ENCODE data around the gene IFT57. TPM values are rescaled to one million over a fixed set of nuclear protein-coding genes. Genes with fewer than 3 reads are reported as not detected.
"Not testable (repeated sequence)": the region's sequence is repeated elsewhere in the genome, so short reads cannot be mapped to it uniquely, and the experiment has no call there.

The IFT57 gene
- total RNA-seq (10 to 100 TPM; 15.4 to 29.5 (median 21.0) TPM), polyA plus RNA-seq (10 to 100 TPM in 1 of 2 donors, 1 to 10 TPM in 1; 5.9 to 19.8 TPM)
- long read RNA-seq, donor 1, transcript IFT57-201 (11 exons, 3,203 nt), result major isoform, 28 of 31 reads
- long read RNA-seq, donor 1, partial matches to known transcripts, result 2 of 31 reads
- long read RNA-seq, donor 1, other reads (novel, unspliced or antisense), result 1 of 31 reads
- long read RNA-seq, donor 2, transcript IFT57-201 (11 exons, 3,203 nt), result major isoform, 23 of 26 reads
- long read RNA-seq, donor 2, partial matches to known transcripts, result 2 of 26 reads
- long read RNA-seq, donor 2, other reads (novel, unspliced or antisense), result 1 of 26 reads
- long read RNA-seq, donor 3, transcript IFT57-201 (11 exons, 3,203 nt), result major isoform, 50 of 60 reads
- long read RNA-seq, donor 3, partial matches to known transcripts, result 10 of 60 reads
- long read RNA-seq, donor 3, other reads (novel, unspliced or antisense), result 0 of 60 reads

DNA sequence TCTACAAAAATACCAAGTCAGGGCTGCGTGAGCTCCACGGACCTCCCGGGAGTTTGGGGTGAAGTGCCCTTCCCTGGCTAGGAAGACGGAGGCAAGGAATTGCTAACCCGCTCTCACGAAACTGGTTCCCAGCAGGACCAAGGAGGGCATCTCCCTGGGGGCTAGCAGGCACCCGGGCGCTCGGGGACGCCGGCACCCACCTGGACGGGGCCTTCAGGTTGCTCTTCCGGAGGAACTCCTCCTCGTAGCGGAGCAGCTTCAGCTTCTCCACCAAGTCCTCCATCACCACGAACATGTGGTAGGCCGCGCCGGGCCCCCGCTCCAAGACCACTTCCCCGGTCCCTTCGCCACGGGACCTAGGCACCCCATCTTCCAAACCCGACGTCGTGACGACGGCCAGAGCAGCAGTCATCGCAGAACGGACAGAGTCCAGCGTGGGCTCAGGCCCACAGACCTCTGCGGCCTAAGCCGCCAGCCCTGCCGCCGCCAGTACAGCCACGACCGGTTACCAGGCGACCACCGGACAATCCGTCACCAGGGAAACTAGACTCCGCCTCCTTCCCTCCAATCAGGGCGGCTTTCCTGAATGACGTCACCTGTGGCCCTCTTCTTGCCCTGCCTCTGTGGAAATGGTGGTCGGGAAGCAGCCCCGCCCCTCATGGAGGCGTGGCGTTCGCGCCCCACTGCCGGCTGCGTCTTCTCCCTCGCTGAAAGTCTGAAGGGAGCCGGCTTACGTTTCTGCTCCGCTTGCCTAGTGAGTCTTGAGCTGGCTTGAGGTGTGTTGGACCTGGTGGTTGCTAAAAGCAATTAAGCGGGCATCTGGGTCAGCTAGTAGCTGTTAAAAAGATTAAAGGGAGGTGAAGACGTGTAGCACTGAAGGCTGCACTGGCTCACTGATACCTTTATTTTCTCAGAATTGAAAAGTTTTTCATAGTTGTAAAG lies at the start of gene IFT57:
IFT57 (minus strand) TSS at position 514 of the 942 bp plus-strand sequence; CDS start at position 412, 102 bp downstream.
- intact Hi-C loops (cut with DNase I), result loop anchor here in 7 of 10 donors (2.0 to 10.0 kb wide), 8 partner anchors 127 to 297 kb away; partner anchors contain the start of gene CD47 (in 5 of the 7)
- no peaks in the 10 kb centered on the region for H3K27me3 ChIP-seq
- WGBS, 2 donors, result 0 to 1% methylated on average over 57 of the region's 57 CpGs
- peaks cover 0 to 52% (median 20%) of the 10 kb centered on the region in 9 donors for H3K4me1 ChIP-seq
- no peaks in the 10 kb centered on the region for H3K9me3 ChIP-seq
- H3K36me3 ChIP-seq, result peaks cover 0 to 13% (median 0%) of the 10 kb centered on the region in 9 donors
- DNase-seq (peak; percentile 93 to 99), ATAC-seq (peak; percentile 99 to 100 (median 100))
- H3K4me3 ChIP-seq, result peak within 1 kb of the TSS; percentile 65 to 91 (median 76)
- peak within 1 kb of the TSS in 9 of 10 donors; percentile 23 to 88 (median 72) for H3K27ac ChIP-seq
- TF ChIP-seq, protein P1, sequence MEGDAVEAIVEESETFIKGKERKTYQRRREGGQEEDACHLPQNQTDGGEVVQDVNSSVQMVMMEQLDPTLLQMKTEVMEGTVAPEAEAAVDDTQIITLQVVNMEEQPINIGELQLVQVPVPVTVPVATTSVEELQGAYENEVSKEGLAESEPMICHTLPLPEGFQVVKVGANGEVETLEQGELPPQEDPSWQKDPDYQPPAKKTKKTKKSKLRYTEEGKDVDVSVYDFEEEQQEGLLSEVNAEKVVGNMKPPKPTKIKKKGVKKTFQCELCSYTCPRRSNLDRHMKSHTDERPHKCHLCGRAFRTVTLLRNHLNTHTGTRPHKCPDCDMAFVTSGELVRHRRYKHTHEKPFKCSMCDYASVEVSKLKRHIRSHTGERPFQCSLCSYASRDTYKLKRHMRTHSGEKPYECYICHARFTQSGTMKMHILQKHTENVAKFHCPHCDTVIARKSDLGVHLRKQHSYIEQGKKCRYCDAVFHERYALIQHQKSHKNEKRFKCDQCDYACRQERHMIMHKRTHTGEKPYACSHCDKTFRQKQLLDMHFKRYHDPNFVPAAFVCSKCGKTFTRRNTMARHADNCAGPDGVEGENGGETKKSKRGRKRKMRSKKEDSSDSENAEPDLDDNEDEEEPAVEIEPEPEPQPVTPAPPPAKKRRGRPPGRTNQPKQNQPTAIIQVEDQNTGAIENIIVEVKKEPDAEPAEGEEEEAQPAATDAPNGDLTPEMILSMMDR (IDR thresholded peaks at IDR 0.05), result no peak

DNA sequence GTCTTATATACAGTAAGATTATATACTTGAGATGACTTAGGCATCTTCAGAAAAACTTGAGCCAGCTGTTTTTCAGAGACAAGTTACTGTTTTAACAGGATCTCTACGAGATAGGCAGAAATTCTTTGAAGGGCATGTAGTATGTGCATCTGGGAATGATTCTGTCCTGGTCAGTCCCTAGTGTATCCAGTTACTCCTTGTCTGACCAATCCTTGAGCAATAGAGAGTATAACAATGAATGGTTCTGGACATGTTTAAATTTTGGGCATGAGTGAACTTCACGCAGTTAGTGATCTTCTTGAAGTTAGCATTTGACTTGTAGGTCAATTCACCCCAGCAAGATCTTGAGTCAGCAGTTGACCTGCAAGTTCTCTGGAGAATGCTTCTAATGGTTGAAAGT lies 49.4 kb upstream of the IFT57 start:
- intact Hi-C loops (cut with DNase I), result no loop called here
- ATAC-seq (no peak), DNase-seq (no peak)
- TF ChIP-seq, protein P1 (IDR thresholded peaks at IDR 0.05), result no peak
- no peaks in the 10 kb centered on the region for H3K36me3 ChIP-seq
- 45 to 91% methylated on average over 2 of the region's 2 CpGs for WGBS, 2 donors
- H3K27ac ChIP-seq, result no peak overlapping the region
- H3K9me3 ChIP-seq, result no peaks in the 10 kb centered on the region
- H3K27me3 ChIP-seq, result no peaks in the 10 kb centered on the region
- no peaks in the 10 kb centered on the region for H3K4me1 ChIP-seq
- no peak overlapping the region for H3K4me3 ChIP-seq

- H3K4me3 ChIP-seq; H3K27ac ChIP-seq; H3K27me3 ChIP-seq; H3K36me3 ChIP-seq; H3K9me3 ChIP-seq; DNase-seq; intact Hi-C loops (cut with DNase I); ATAC-seq; H3K4me1 ChIP-seq: not testable (repeated sequence)
- 91 to 93% methylated on average over 3 of the region's 3 CpGs for WGBS, 2 donors
Measured at GRCh38 chr3:108268235-108268634, 46.0 kb upstream of the IFT57 start.

- H3K27me3 ChIP-seq; DNase-seq; H3K27ac ChIP-seq; H3K4me1 ChIP-seq; H3K36me3 ChIP-seq; H3K4me3 ChIP-seq; intact Hi-C loops (cut with DNase I); H3K9me3 ChIP-seq; ATAC-seq: not testable (repeated sequence)
- WGBS, 2 donors, result 81 to 92% methylated on average over 5 of the region's 5 CpGs
Measured at GRCh38 chr3:108264534-108265298, 42.5 kb upstream of the IFT57 start.

Data from heart right ventricle (tissue), 16 donors.